ENCODE results near the gene USP40. TPM values are rescaled to one million over a fixed set of nuclear protein-coding genes. Genes with fewer than 3 reads are reported as not detected.

The USP40 gene
- total RNA-seq, 4 donors from 2014 or later, result 21.8 to 60.3 (median 38.2) TPM

DNA sequence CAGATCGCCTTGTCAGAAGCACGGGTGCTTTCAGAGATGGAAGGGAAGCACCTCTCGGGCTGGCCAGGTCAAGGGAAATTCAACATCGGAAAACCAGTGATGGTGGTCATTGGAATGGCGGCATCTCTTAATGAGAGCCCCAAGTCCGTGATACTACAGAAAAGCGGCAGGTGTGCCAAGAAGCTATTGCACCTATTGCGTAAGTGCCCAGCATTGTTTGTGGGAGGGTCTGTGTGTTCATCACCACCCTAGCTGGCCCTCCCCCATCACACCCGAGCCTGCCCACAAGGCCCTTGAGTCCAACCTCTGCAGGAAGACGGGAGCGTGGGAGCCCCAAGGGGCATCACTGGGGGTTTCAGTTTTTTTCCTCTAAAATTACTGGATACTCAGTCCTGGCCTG lies 111.6 kb downstream of the USP40 start:
- TF ChIP-seq, protein P1, sequence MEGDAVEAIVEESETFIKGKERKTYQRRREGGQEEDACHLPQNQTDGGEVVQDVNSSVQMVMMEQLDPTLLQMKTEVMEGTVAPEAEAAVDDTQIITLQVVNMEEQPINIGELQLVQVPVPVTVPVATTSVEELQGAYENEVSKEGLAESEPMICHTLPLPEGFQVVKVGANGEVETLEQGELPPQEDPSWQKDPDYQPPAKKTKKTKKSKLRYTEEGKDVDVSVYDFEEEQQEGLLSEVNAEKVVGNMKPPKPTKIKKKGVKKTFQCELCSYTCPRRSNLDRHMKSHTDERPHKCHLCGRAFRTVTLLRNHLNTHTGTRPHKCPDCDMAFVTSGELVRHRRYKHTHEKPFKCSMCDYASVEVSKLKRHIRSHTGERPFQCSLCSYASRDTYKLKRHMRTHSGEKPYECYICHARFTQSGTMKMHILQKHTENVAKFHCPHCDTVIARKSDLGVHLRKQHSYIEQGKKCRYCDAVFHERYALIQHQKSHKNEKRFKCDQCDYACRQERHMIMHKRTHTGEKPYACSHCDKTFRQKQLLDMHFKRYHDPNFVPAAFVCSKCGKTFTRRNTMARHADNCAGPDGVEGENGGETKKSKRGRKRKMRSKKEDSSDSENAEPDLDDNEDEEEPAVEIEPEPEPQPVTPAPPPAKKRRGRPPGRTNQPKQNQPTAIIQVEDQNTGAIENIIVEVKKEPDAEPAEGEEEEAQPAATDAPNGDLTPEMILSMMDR (IDR thresholded peaks at IDR 0.05; ENCODE audit: low read depth), result no peak

DNA sequence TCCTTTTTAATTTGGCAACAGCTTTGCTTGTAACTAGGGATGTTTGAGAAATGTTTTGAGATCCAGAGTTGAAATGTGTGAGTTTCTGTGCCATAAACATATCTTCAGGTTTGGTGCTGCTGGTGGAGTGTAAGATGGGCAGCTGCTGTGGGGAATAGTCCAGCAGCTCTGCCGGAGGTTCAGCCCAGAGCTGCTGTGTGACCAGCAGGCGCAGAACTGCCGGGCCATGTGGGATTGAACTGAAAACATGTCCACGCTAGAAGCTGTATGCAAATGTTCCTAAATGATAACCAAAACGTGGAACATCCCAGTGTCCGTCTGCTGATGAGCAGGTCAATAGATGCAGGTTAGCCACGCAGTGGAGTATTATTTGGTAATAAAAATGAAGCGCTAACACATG lies 112.7 kb downstream of the USP40 start:
- TF ChIP-seq, protein P1 (IDR thresholded peaks at IDR 0.05; ENCODE audit: low read depth), result no peak

DNA sequence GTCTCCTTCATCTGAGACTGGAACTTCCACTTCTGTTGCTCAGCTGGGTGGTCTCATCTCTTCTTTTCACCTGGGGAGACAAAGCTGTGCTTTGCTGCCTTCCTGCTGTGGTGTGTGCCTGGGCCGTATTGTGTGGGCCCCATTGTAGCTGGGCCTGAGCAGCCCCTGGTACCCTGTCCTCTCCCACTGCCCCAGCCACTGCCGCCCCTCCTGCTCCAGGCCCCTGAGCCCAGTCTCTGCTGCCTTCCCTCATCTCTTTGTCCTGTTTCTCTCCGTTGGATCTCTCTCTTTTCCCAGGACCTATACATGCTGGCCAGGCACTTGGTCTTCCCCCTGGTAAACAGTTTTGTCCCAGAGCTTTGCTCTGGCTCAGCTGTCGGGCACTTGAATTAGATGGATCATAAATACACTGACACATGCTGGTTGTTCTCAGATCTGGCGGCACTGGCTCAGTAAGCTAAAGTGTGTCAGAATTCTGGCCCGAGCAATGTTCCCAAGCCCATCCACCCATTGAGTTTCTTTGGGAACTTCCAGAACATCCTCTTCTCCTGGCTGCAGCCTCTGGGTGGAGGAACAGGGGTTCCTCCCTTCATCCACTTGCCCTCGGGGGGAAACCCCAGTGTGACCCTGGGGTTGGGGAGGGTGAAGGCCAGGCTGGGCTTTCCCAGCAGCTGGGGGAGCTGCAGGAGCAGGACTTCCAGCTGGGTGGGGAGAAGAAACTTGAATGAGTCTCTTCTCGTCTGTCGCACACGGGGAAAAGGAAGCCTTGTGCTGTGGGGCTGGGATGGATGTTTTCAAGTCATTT lies 113.3 kb downstream of the USP40 start:
- TF ChIP-seq, protein P1 (IDR thresholded peaks at IDR 0.05; ENCODE audit: low read depth), result no peak

DNA sequence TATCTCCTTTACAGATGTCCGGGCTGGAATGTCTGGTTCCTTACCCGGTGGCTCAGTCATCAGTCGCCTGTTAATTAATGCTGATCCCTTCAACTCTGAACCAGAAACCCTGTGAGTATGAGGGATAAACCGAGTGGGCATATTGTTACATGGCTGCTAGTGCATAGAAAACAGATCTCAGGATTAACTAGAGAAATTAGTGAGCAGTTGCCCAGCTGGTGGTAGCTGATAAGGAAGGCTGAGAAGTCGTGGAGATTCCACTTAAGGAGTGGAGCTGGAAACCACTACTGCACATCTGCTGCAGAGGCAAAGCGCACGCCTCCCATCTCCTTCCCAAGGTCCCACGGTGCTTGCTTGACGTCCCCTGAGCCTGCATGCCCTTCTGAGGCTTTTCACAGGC lies 114.6 kb downstream of the USP40 start:
- TF ChIP-seq, protein P1 (IDR thresholded peaks at IDR 0.05; ENCODE audit: low read depth), result no peak

DNA sequence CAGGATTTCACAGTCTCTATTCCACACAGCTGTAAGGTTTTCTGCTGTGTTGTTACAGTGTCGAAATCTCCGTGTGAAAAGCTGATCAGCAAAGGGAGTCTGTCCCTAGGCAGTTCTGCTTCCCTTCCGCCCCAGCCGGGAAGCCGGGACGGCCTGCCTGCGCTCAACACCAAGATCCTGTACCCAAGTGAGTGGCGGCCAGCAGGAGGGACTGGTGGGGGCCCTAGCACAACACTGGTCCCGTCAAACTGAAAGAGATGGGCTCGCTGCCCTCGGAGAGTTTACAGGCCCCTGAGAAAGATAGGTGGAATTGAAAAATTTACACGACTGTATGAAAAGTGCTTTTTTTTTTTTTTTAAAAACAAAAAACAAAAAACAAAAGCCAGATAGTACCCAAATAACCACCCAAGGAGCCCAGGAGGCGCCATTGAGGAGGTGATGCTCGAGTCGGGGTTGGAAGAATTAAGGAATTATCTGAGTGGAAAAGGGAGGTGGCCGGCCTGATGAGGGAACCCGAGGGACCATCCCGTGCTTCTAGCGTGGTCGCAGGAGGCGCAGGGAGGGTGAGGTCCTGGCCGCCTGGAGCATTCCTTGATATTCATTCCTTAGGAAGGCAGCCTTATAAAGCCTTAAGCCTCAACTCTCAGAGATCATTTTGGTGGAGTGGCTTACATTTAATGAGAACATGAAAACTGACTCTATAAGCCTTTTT lies 115.6 kb downstream of the USP40 start:
- TF ChIP-seq, protein P1 (IDR thresholded peaks at IDR 0.05; ENCODE audit: low read depth), result no peak

DNA sequence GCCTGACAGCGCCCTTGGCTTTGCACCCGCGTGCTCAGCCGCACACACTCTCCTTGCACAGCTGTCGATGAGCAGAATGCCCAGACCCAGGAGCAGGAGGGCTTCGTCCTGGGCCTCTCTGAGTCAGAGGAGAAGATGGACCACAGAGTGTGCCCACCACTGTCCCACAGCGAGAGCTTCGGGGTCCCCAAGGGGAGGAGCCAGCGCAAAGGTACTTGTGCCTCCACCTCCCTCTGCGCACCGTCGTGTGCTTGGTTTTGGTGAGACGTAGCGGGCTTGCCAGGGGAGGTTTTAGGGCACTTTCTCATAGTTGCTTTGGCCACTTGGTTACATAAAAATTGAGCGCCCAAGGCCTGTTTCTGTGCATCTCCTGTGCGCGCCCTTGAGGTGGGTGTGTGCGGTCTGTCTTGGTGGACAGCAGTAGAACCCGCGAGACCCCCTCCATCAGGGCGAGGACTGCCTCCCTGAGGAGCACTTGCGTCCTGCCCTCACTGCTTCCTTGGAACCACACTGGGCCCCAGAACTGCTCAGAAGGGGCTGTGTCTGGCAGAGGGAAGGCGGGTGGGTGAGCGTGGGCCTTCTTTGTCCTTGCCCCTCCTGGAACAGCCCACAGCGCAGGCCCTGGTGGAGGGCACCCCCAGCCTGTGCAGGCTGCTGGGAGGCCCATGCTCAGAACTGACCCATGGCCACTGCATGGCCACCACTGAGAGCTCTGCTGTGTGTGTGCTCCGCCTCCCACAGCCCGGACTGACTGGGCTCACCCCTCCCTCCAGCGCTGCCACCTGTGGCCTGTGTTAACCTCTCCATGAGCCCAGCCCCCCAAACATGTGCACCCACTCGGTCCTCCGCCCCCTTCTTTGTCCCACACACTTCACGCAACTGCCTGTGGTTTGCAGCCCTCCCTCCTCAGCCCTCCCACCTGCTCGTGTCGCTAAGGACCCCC lies 116.4 kb downstream of the USP40 start:
- TF ChIP-seq, protein P1 (IDR thresholded peaks at IDR 0.05; ENCODE audit: low read depth), result no peak
